NOMO-1 treated with DMSO at 0.1 percent for 48 hours (cell line): ENCODE measurements around the gene ADARB2.
"Not testable (repeated sequence)": the region's sequence is repeated elsewhere in the genome, so short reads cannot be mapped to it uniquely, and the experiment has no call there.

Experiments
- DNase-seq: peaks from one replicate; lab custom pipeline; 2025; ENCODE audit not compliant: unreplicated experiment; lab: John Stamatoyannopoulos, UW

Gene ADARB2

GRCh38 chr10:1737222-1738061 is at the start of gene ADARB2:
Gene ADARB2, minus strand, starts transcription at chr10:1737525.
- DNase-seq = no peak

GRCh38 chr10:1785835-1786234 is 48.5 kb upstream of the ADARB2 start:
- no peak for DNase-seq

- no peak for DNase-seq
Measured at GRCh38 chr10:1782841-1783240, 45.5 kb upstream of the ADARB2 start.

- no peak for DNase-seq
Measured at GRCh38 chr10:1779796-1780195, 42.5 kb upstream of the ADARB2 start.

GRCh38 chr10:1778375-1778969 is 41.1 kb upstream of the ADARB2 start:
- DNase-seq = no peak

GRCh38 chr10:1776127-1776662 is 38.9 kb upstream of the ADARB2 start:
- no peak for DNase-seq

- no peak for DNase-seq
Measured at GRCh38 chr10:1774796-1775195, 37.5 kb upstream of the ADARB2 start.

- DNase-seq = not testable (repeated sequence)
Measured at GRCh38 chr10:1773204-1773603, 35.9 kb upstream of the ADARB2 start.

- DNase-seq = no peak
Measured at GRCh38 chr10:1766049-1766448, 28.7 kb upstream of the ADARB2 start.

GRCh38 chr10:1762076-1762475 is 24.8 kb upstream of the ADARB2 start:
- DNase-seq = no peak

GRCh38 chr10:1754506-1755153 is 17.3 kb upstream of the ADARB2 start:
- no peak for DNase-seq

GRCh38 chr10:1752153-1752552 is 14.8 kb upstream of the ADARB2 start:
- DNase-seq = no peak

- no peak for DNase-seq
Measured at GRCh38 chr10:1747590-1748157, 10.3 kb upstream of the ADARB2 start.

GRCh38 chr10:1746796-1747195 is 9.5 kb upstream of the ADARB2 start:
- DNase-seq = no peak

GRCh38 chr10:1745780-1746456 is 8.6 kb upstream of the ADARB2 start:
- no peak for DNase-seq

GRCh38 chr10:1744524-1744923 is 7.2 kb upstream of the ADARB2 start:
- no peak for DNase-seq

GRCh38 chr10:1743141-1743540 is 5.8 kb upstream of the ADARB2 start:
- no peak for DNase-seq

- no peak for DNase-seq
Measured at GRCh38 chr10:1741450-1741849, 4.1 kb upstream of the ADARB2 start.

- DNase-seq = no peak
Measured at GRCh38 chr10:1739751-1740150, 2.4 kb upstream of the ADARB2 start.

GRCh38 chr10:1738950-1739349 is 1.6 kb upstream of the ADARB2 start:
- DNase-seq = no peak

GRCh38 chr10:1736972-1737221 is 428 bp downstream of the ADARB2 start:
- DNase-seq = no peak
